Aorta (tissue), 5 donors: ENCODE data around the gene FHIT. TPM values are rescaled to one million over a fixed set of nuclear protein-coding genes. Genes with fewer than 3 reads are reported as not detected.
"Not testable (repeated sequence)": the region's sequence is repeated elsewhere in the genome, so short reads cannot be mapped to it uniquely, and the experiment has no call there.

Experiments
- ATAC-seq: fragments of 200-7000 bp; cut with Tn5 transposase; one replicate; pipeline ENCODE4 v1.9.1; 2022; ENCODE audit warnings: moderate library complexity; ENCODE audit not compliant: low FRiP score
- DNase-seq, 2 donors: peaks; one replicate each; pipeline ENCODE4 v3.0.0-alpha.2; 2020
- H3K27ac ChIP-seq, 2 donors: one replicate each; pipeline ENCODE4 v1.5.1; 2013; ENCODE audit warnings: low read length in 2 of 2, mild to moderate bottlenecking in 2 of 2, moderate library complexity in 2 of 2, control low read depth in 1 of 2, inconsistent platforms in 1 of 2, low read depth in 1 of 2
- H3K27me3 ChIP-seq, 2 donors: one replicate each; pipeline ENCODE4 v1.6.1; 2013; ENCODE audit warnings: control low read depth in 1 of 2, low read length in 1 of 2, mild to moderate bottlenecking in 1 of 2, moderate library complexity in 1 of 2; ENCODE audit not compliant: insufficient read depth in 2 of 2, control insufficient read depth in 1 of 2
- H3K36me3 ChIP-seq, 2 donors: one replicate each; pipeline ENCODE4 v1.6.1; 2013; ENCODE audit warnings: control low read depth in 1 of 2, low read length in 1 of 2, mild to moderate bottlenecking in 1 of 2; ENCODE audit not compliant: insufficient read depth in 2 of 2, control insufficient read depth in 1 of 2
- H3K4me1 ChIP-seq, 2 donors: one replicate each; pipeline ENCODE4 v1.6.1; 2013; ENCODE audit warnings: low read length in 2 of 2, control low read depth in 1 of 2, mild to moderate bottlenecking in 1 of 2, moderate library complexity in 1 of 2; ENCODE audit not compliant: insufficient read depth in 2 of 2, control insufficient read depth in 1 of 2
- H3K4me3 ChIP-seq, 2 donors: one replicate each; pipeline ENCODE4 v1.5.1; 2013; ENCODE audit warnings: low read length in 2 of 2, control low read depth in 1 of 2, mild to moderate bottlenecking in 1 of 2
- H3K9me3 ChIP-seq: one replicate; pipeline ENCODE4 v1.6.1; 2013; ENCODE audit warnings: mild to moderate bottlenecking, low read length; ENCODE audit not compliant: control insufficient read depth
- WGBS, 2 donors: extraction: QIAGEN DNeasy Blood & Tissue Kit; methylation state at CpG; one replicate each; pipeline ENCODE4 v1.1.7; 2013; 5-methylcytosine and 5-hydroxymethylcytosine counted together
- intact Hi-C, 2 donors: fragments of 100-400 bp; cut with DNase I; formaldehyde crosslinking; loops; one replicate each; pipeline versions ENCODE4 v1.14.2 to v1.15.0; 2022
- polyA plus RNA-seq, 2 donors: library from polyadenylated mRNA; stranded (reverse); fragments of 200-250 nt; gene quantifications; one replicate each; pipeline ENCODE4 v1.2.3, GENCODE V29; 2013
- total RNA-seq, 2 donors: library from RNA; stranded (reverse); fragmentation: NEBNext Ultra II Directional; extraction: Animal tissue kit (Norgen Biotek cat#: 25700); gene quantifications; one replicate each; pipeline ENCODE4 v1.2.1, GENCODE V29; 2021
- donor health status: healthy with polysubstance abuse.
- donor health status: Bipolar disorder and iron deficiency.
- donor health status: DM: no; HTN: no; CAD: no.
- donor health status: DM: no; HTN: no; CAD: no.
- donor health status: DM: yes; HTN: yes; CAD: no.

FHIT gene
- total and polyA plus RNA-seq, 4 donors, result 1.1 to 9.2 (median 3.0) TPM

DNA sequence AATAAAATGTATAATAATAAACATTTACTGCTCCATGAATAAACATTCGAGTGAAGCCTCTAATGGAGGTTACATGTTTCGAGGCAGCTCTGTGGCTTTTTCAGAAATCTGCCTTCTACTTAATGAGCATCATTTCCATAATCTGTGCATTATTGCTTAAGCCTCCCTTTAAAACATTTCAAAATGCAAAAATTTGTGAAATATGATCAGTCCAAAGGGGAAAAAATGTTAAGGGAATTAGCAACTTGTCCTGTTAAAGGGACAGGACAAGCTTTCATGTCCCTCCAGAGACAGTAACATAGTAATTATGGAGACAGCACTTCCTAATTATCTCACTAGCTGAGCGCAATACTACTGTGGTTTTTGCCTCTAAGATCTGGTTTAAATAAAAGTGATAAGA lies 1314.8 kb downstream of the FHIT start:
- WGBS, 2 donors, result 84 to 88% methylated on average over 3 of the region's 3 CpGs
- intact Hi-C loops, result no loop called here

DNA sequence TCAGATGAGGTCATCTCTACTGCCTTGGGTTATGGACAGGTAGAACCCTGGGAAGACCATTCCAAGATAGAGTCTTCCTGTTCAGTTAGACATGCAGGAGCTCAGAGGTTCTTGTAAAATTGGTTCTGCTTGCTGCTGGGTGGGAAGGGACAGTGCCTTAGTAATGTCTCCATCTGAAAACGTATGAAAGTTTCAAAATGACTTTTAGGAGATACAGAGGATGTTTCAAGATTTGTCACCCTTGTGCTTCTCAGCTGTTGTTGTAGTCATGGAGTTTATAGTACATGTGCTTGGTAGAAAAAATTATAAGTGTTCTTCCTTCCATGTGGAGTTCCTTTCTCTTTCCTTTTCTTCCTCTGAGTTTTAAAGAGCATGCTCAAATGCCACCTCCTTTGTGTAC lies 1316.2 kb downstream of the FHIT start:
- 67 to 71% methylated on average over 1 of the region's 1 CpG for WGBS, 2 donors
- intact Hi-C loops, result no loop called here
- H3K4me1 ChIP-seq, result no peaks in the 10 kb centered on the region
- DNase-seq (no peak), ATAC-seq (no peak)
- H3K4me3 ChIP-seq, result no peak overlapping the region
- no peaks in the 10 kb centered on the region for H3K27me3 ChIP-seq
- H3K9me3 ChIP-seq, result no peaks in the 10 kb centered on the region
- H3K36me3 ChIP-seq, result no peaks in the 10 kb centered on the region
- no peak overlapping the region for H3K27ac ChIP-seq

More for the DNA sequence above, 1314.8 kb downstream of the FHIT start:
- no peaks in the 10 kb centered on the region for H3K9me3 ChIP-seq
- ATAC-seq (no peak), DNase-seq (no peak)
- H3K4me1 ChIP-seq, result no peaks in the 10 kb centered on the region
- no peak overlapping the region for H3K27ac ChIP-seq
- H3K4me3 ChIP-seq, result no peak overlapping the region
- H3K27me3 ChIP-seq, result no peaks in the 10 kb centered on the region
- no peaks in the 10 kb centered on the region for H3K36me3 ChIP-seq

DNA sequence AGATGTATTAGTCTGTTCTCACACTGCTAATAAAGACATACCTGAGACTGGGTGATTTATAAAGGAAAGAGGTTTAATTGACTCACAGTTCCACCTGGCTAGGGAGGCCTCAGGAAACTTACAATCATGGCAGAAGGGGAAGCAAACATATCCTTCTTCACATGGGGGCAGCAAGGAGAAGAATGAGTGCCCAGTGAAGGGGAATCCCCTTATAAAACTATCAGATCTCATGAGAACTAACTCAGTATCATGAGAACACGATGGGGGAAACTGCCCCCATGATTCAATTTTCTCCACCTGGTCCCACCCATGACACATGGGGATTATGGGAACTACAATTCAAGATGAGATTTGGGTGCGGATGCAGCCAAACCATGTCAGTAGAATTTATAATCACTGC lies 1316.7 kb downstream of the FHIT start:
- H3K4me1 ChIP-seq, H3K27ac ChIP-seq, H3K27me3 ChIP-seq, H3K4me3 ChIP-seq, H3K9me3 ChIP-seq, intact Hi-C loops, H3K36me3 ChIP-seq, DNase-seq, ATAC-seq: not testable (repeated sequence)
- WGBS, 2 donors, result 75 to 89% methylated on average over 2 of the region's 2 CpGs

- no peak for ATAC-seq
- no peak for DNase-seq
- Histone ChIP-seq H3K27ac (no peak overlapping the region), H3K4me1 (no peaks in the 10 kb centered on the region), H3K36me3 (no peaks in the 10 kb centered on the region), H3K9me3 (no peaks in the 10 kb centered on the region), H3K4me3 (no peak overlapping the region), H3K27me3 (no peaks in the 10 kb centered on the region)
- WGBS, 2 donors, result 88 to 91% methylated on average over 2 of the region's 2 CpGs
- intact Hi-C loops, result no loop called here
Observed at GRCh38 chr3:59930170-59930569, 1321.1 kb downstream of the FHIT start.

DNA sequence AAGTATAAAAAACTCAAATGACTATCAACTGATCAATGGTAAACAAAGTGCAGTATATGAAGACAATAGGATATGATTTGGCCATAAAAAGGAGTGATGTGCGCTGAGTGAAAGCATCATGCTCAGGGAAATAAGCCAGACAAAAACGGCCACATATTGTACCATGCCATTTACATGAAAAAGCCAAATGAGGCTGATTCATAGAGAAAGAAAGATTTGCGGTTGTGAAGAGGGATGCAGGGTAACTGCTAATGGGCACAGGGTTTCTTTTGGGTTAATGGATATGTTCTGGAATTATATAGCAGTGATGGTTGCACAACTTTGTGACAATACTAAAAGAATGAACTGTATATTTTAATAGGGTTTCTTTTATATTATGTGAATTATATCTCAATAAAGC lies 1324.2 kb downstream of the FHIT start:
- Histone ChIP-seq H3K27me3 (no peaks in the 10 kb centered on the region), H3K4me1 (no peaks in the 10 kb centered on the region), H3K27ac (no peak overlapping the region), H3K4me3 (no peak overlapping the region), H3K36me3 (no peaks in the 10 kb centered on the region), H3K9me3 (no peaks in the 10 kb centered on the region)
- intact Hi-C loops, result no loop called here
- DNase-seq (no peak), ATAC-seq (no peak)
- WGBS, 2 donors, result 88 to 95% methylated on average over 3 of the region's 3 CpGs

DNA sequence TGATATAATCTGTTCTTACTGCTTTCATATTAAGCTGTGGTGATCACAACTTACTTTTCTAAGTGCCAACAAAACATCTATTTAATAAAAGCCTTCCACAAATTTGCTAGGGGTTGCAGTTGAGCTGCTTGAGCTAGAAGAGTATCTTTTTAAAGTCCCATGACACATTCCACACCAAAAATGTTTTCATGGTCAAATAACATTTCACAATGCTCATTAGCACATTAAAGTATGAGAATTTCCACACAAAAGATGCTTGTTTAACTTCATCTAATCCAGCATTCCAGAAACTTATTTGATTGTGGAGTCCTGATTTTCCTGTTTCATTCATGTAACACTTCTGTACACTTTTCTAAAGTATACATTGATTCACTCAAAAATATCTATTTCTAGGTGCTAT lies 1325.3 kb downstream of the FHIT start:
- Histone ChIP-seq H3K36me3 (no peaks in the 10 kb centered on the region), H3K27me3 (no peaks in the 10 kb centered on the region), H3K4me1 (no peaks in the 10 kb centered on the region), H3K4me3 (no peak overlapping the region), H3K27ac (no peak overlapping the region), H3K9me3 (no peaks in the 10 kb centered on the region)
- ATAC-seq (no peak), DNase-seq (no peak)
- intact Hi-C loops, result no loop called here

- WGBS, 2 donors, result 87 to 91% methylated on average over 7 of the region's 7 CpGs
- no peaks in the 10 kb centered on the region for H3K4me1 ChIP-seq
- DNase-seq, result no peak
- no peaks in the 10 kb centered on the region for H3K36me3 ChIP-seq
- no peak overlapping the region for H3K4me3 ChIP-seq
- no peak for ATAC-seq
- intact Hi-C loops, result no loop called here
- H3K9me3 ChIP-seq, result no peaks in the 10 kb centered on the region
- no peak overlapping the region for H3K27ac ChIP-seq
- H3K27me3 ChIP-seq, result no peaks in the 10 kb centered on the region
Observed at GRCh38 chr3:59922192-59922591, 1329.1 kb downstream of the FHIT start.

DNA sequence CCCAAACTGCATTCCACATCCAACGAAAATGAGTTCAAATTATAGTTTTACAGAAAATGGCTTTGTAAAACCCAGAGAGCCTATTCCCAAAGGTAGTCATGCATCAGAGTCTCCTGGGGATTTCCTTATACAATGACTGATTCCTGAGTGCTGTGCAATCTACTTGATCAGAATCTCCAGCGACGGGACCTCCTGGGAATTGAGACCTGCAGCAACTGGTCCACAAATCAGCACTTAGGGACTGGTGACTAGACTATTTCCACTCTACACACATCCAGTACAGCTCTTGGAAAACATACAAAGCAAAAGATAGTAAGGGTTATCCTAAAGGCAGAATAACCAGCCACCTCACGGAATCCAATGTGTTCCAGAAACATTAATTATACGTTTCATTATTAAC lies 1330.4 kb downstream of the FHIT start:
- H3K27ac ChIP-seq, result no peak overlapping the region
- WGBS, 2 donors, result 86 to 87% methylated on average over 5 of the region's 5 CpGs
- H3K9me3 ChIP-seq, result no peaks in the 10 kb centered on the region
- no peak overlapping the region for H3K4me3 ChIP-seq
- H3K27me3 ChIP-seq, result no peaks in the 10 kb centered on the region
- no peak for DNase-seq
- intact Hi-C loops, result no loop called here
- no peaks in the 10 kb centered on the region for H3K4me1 ChIP-seq
- H3K36me3 ChIP-seq, result no peaks in the 10 kb centered on the region
- no peak for ATAC-seq

- no peaks in the 10 kb centered on the region for H3K36me3 ChIP-seq
- H3K27me3 ChIP-seq, result no peaks in the 10 kb centered on the region
- H3K9me3 ChIP-seq, result no peaks in the 10 kb centered on the region
- intact Hi-C loops, result no loop called here
- H3K27ac ChIP-seq, result no peak overlapping the region
- ATAC-seq, result no peak
- 88 to 92% methylated on average over 2 of the region's 2 CpGs for WGBS, 2 donors
- no peak overlapping the region for H3K4me3 ChIP-seq
- no peaks in the 10 kb centered on the region for H3K4me1 ChIP-seq
- no peak for DNase-seq
Observed at GRCh38 chr3:59919586-59919985, 1331.7 kb downstream of the FHIT start.
